Duodenal mucosa (tissue), 2 donors: ENCODE measurements around the gene SPRTN.

ENCODE experiments used
- H3K27ac ChIP-seq: one replicate; pipeline ENCODE4 v1.7.0; 2013; ENCODE audit warnings: low read depth, low read length
- H3K27me3 ChIP-seq, 2 donors: one replicate each; pipeline ENCODE4 v1.7.0; 2013; ENCODE audit warnings: low read length in 2 of 2, control low read depth in 1 of 2; ENCODE audit not compliant: insufficient read depth in 2 of 2, control insufficient read depth in 1 of 2
- H3K36me3 ChIP-seq, 2 donors: one replicate each; pipeline ENCODE4 v1.7.0; 2013; ENCODE audit warnings: low read length in 2 of 2, control low read depth in 1 of 2; ENCODE audit not compliant: insufficient read depth in 2 of 2, control insufficient read depth in 1 of 2
- H3K4me1 ChIP-seq, 2 donors: one replicate each; pipeline ENCODE4 v1.7.0; 2013; ENCODE audit warnings: low read length in 2 of 2, control low read depth in 1 of 2; ENCODE audit not compliant: insufficient read depth in 2 of 2, control insufficient read depth in 1 of 2
- H3K4me3 ChIP-seq, 2 donors: one replicate each; pipeline ENCODE4 v1.7.0; 2013; ENCODE audit warnings: low read length in 2 of 2, low read depth in 1 of 2
- H3K9ac ChIP-seq, 2 donors: one replicate each; pipeline ENCODE4 v1.7.0; 2013; ENCODE audit warnings: low read length in 2 of 2, low read depth in 1 of 2
- H3K9me3 ChIP-seq, 2 donors: one replicate each; pipeline ENCODE4 v1.7.0; 2013; ENCODE audit warnings: low read length in 2 of 2, control low read depth in 1 of 2; ENCODE audit not compliant: control insufficient read depth in 1 of 2

The SPRTN gene

GRCh38 chr1:231318015-231318355 lies 20.1 kb upstream of the SPRTN start:
- Histone ChIP-seq H3K4me3 (no peak overlapping the region), H3K27me3 (no peaks in the 10 kb centered on the region), H3K9me3 (no peaks in the 10 kb centered on the region), H3K36me3 (no peaks in the 10 kb centered on the region), H3K9ac (no peak overlapping the region), H3K4me1 (no peaks in the 10 kb centered on the region), H3K27ac (no peak overlapping the region)

DNA sequence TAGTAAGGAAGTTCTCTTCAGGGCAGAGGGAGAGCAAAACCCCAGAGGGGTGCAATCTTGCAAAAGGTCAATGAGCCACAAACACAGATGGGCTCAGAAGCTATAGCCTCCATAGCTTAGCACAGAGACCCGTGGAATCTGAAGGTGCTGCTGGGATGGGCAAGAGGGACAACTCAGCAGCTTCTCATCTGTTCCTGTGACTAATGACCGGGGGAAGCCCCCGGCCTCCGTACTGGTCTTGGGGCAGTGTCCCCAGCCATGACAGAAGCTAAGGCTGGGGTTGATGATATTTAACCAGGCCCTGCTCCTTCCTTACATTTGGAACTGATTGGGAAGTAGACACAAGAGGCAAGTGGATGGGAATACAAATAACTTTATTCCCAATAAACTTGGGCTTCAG lies 19.5 kb upstream of the SPRTN start:
- H3K9me3 ChIP-seq, result no peaks in the 10 kb centered on the region
- no peak overlapping the region for H3K4me3 ChIP-seq
- no peaks in the 10 kb centered on the region for H3K36me3 ChIP-seq
- H3K27me3 ChIP-seq, result no peaks in the 10 kb centered on the region
- H3K9ac ChIP-seq, result no peak overlapping the region
- no peak overlapping the region for H3K27ac ChIP-seq
- H3K4me1 ChIP-seq, result no peaks in the 10 kb centered on the region

DNA sequence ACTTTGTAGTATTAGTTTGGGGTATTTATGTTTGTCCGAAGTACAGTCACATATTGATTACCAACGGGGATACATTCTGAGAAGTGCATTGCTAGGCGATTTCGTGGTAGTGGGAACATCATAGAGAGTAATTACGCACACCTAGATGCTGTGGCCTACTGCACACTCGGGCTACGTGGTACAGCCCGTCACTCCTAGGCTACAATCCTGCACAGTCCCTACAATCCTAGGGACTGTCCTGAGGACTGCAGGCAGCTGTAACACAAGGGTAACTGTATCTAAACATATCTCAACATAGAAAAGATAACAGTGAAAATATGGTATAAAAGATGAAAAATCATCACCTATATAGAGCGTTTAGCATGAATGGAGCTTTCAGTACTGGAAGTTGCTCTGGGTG lies 19.0 kb upstream of the SPRTN start:
- H3K9ac ChIP-seq, result no peak overlapping the region
- no peak overlapping the region for H3K27ac ChIP-seq
- no peak overlapping the region for H3K4me3 ChIP-seq
- no peaks in the 10 kb centered on the region for H3K4me1 ChIP-seq
- no peaks in the 10 kb centered on the region for H3K36me3 ChIP-seq
- no peaks in the 10 kb centered on the region for H3K9me3 ChIP-seq
- H3K27me3 ChIP-seq, result no peaks in the 10 kb centered on the region

GRCh38 chr1:231322880-231323530 lies 15.1 kb upstream of the SPRTN start:
- no peaks in the 10 kb centered on the region for H3K27me3 ChIP-seq
- no peaks in the 10 kb centered on the region for H3K4me1 ChIP-seq
- H3K9ac ChIP-seq, result no peak overlapping the region
- no peak overlapping the region for H3K27ac ChIP-seq
- H3K4me3 ChIP-seq, result no peak overlapping the region
- no peaks in the 10 kb centered on the region for H3K9me3 ChIP-seq
- no peaks in the 10 kb centered on the region for H3K36me3 ChIP-seq

GRCh38 chr1:231324660-231325059 lies 13.4 kb upstream of the SPRTN start:
- H3K4me1 ChIP-seq, result no peaks in the 10 kb centered on the region
- no peaks in the 10 kb centered on the region for H3K9me3 ChIP-seq
- no peak overlapping the region for H3K4me3 ChIP-seq
- H3K27ac ChIP-seq, result no peak overlapping the region
- H3K9ac ChIP-seq, result no peak overlapping the region
- no peaks in the 10 kb centered on the region for H3K27me3 ChIP-seq
- no peaks in the 10 kb centered on the region for H3K36me3 ChIP-seq

GRCh38 chr1:231326248-231326647 lies 11.8 kb upstream of the SPRTN start:
- Histone ChIP-seq H3K27ac (no peak overlapping the region), H3K27me3 (no peaks in the 10 kb centered on the region), H3K36me3 (no peaks in the 10 kb centered on the region), H3K4me3 (no peak overlapping the region), H3K9me3 (no peaks in the 10 kb centered on the region), H3K9ac (no peak overlapping the region), H3K4me1 (no peaks in the 10 kb centered on the region)

GRCh38 chr1:231327617-231328016 lies 10.5 kb upstream of the SPRTN start:
- Histone ChIP-seq H3K27me3 (no peaks in the 10 kb centered on the region), H3K9me3 (no peaks in the 10 kb centered on the region), H3K27ac (no peak overlapping the region), H3K4me3 (no peak overlapping the region), H3K36me3 (no peaks in the 10 kb centered on the region), H3K9ac (no peak overlapping the region), H3K4me1 (no peaks in the 10 kb centered on the region)

DNA sequence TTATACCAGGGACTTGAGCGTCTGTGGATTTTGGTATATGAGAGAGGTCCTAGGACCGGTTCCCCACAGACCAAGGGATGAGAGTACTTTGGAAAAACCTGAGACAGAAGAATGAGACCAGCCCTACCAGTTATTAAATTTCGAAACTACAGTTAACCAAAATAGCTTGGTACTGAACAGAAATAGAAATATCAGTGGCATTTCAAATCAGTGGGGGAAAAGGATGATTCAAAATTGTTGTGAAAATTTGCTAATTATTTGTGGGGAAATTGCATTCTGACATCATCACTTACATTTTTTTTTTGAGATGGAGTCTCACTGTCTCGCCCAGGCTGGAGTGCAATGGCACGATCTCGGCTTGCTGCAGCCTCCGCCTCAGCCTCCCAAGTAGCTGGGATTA lies 8.6 kb upstream of the SPRTN start:
- Histone ChIP-seq H3K9ac (no peak overlapping the region), H3K4me3 (no peak overlapping the region), H3K36me3 (no peaks in the 10 kb centered on the region), H3K4me1 (peaks cover 12 to 16% of the 10 kb centered on the region in 2 donors), H3K27me3 (no peaks in the 10 kb centered on the region), H3K9me3 (no peaks in the 10 kb centered on the region), H3K27ac (no peak overlapping the region)

DNA sequence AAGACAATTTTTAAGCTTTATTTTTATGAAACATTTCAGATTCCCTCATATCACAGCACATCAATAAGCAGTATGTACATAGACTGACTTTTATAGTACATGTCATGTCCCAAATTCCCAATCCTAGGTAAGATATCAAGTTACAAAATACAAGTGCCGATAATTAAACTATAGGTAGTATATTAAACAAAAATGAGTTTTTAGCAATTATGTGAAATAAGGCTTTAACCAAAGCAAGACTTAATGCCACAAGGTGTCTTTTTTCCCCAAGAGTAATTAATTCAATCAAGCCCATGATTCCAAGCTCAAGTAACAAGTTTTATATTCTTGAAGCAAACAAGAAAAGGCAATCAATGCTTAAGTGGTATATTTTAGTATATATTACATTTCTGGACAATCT lies 5.3 kb upstream of the SPRTN start:
- Histone ChIP-seq H3K4me3 (no peak overlapping the region), H3K4me1 (peaks cover 35 to 38% of the 10 kb centered on the region in 2 donors), H3K36me3 (no peaks in the 10 kb centered on the region), H3K27me3 (no peaks in the 10 kb centered on the region), H3K9ac (no peak overlapping the region), H3K27ac (no peak overlapping the region), H3K9me3 (no peaks in the 10 kb centered on the region)

DNA sequence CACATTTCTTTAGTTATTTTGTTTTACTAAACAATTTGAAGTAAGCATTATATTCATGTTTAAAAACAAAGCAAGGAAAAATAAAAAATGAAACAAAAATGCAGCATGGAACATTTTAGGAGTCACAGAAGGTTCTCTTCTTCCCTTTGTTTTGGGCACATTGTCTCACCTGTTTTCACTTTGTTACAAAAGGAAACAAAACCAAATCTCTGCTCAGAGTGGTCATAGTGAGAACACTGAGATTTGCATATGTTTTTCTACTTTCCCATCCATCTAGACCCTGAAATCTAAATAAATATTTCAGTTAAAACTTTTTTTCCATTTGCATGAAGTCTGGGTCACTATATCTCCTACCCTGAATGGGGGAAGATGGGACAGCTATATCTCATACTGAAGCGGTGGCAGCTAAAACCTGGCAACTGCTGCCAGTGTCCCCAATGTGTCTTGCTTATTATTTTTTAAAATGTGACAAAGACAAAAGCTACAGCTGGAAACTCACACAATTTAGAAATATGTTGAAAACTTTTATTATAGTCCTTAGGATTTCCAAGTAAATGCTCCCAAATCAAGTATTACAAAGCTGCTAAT lies 3.9 kb upstream of the SPRTN start:
- Histone ChIP-seq H3K27me3 (no peaks in the 10 kb centered on the region), H3K36me3 (no peaks in the 10 kb centered on the region), H3K27ac (no peak overlapping the region), H3K4me1 (peaks cover 42 to 43% of the 10 kb centered on the region in 2 donors), H3K9me3 (no peaks in the 10 kb centered on the region), H3K9ac (peak overlapping the region; percentile 17 to 38), H3K4me3 (peak overlapping the region; percentile 40 to 100)
